ENCODE measurements around the gene VIT. TPM values are rescaled to one million over a fixed set of nuclear protein-coding genes. Genes with fewer than 3 reads are reported as not detected.
A peak's percentile ranks its signal among the peaks of the same experiment; 100 is the strongest.

Gene VIT
- polyA plus RNA-seq, 1 experiment: not detected

DNA sequence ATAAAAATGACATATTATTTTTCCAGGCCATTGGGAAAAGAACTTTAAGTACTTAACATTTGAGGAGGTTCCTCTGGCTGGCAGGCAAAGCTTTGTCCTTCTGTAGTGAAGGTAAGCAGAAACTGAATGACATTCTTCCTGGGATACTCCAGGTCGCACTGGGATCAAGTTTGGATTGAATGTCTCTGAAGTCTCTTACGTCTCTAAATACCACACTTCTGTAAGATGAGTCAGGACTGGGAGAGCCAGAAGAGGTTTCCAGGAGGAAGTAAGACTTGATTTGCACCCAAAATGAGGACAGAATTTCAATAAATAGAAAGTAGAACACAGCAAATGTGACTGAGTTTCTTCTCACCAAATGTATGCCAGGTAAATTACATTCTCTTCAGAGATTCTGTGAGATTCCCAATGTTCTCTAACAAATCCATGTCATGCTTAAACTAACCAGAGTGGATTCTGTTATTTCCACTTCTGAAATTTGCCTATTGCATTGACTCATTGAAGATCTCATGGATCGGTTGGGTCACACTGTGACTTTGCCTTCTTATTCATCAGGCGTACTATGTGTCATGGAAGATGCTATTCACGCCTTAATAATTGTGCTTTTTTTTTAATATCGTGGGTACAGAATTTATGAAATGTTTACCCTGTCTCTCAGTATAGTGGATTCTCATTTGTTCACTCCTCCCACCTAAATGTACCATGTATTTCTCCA lies 25.5 kb upstream of the VIT start:
- Histone ChIP-seq H3K4me3 (ENCODE audit: low read depth, low read length) (no peak overlapping the region), H3K27ac (ENCODE audit: low read depth, low read length) (no peak overlapping the region), H3K27me3 (ENCODE audit: control insufficient read depth, insufficient read depth, low read length) (no peaks in the 10 kb centered on the region), H3K9me3 (ENCODE audit: control insufficient read depth, insufficient read depth, low read length) (no peaks in the 10 kb centered on the region)
- ChIA-PET CTCF (interaction anchor here (0.8 to 2.5 kb wide), 14 partner anchors 9 to 343 kb away, joined by 3 to 19 read pairs (median 3); no protein-coding TSS in a partner anchor), POLR2A (interaction anchor here (0.8 kb wide), 1 partner anchor 232 kb away, joined by 4 read pairs; no protein-coding TSS in a partner anchor)
- DNase-seq (ENCODE audit: low read depth, low spot score): no peak
- TF ChIP-seq CTCF (IDR thresholded peaks at IDR 0.05; ENCODE audit: low read depth, low read length): no peak

DNA sequence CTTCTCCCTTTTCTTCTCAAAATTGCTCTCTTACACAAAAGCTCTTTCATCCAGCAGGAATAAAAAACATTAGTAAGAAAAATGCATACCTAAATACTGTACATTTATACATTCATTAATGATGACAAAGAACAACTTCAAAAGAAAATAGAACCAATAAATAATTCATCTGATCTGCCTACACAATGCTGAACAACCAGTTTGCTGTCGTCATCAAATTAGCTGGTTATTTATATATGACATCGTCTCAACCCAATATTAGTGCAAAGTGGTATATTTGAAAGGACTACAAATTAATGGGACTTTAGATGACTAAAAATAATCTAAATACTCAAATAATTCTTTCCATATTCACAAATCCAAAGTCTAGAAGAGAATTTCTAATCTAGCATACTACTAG lies 24.8 kb upstream of the VIT start:
- no peaks in the 10 kb centered on the region for H3K9me3 ChIP-seq (ENCODE audit: control insufficient read depth, insufficient read depth, low read length)
- H3K27me3 ChIP-seq (ENCODE audit: control insufficient read depth, insufficient read depth, low read length): no peaks in the 10 kb centered on the region
- CTCF ChIA-PET: interaction anchor here (0.6 to 2.5 kb wide), 22 partner anchors 7 to 343 kb away, joined by 3 to 19 read pairs (median 3); no protein-coding TSS in a partner anchor
- H3K27ac ChIP-seq (ENCODE audit: low read depth, low read length): no peak overlapping the region
- no peak overlapping the region for H3K4me3 ChIP-seq (ENCODE audit: low read depth, low read length)
- no peak for DNase-seq (ENCODE audit: low read depth, low spot score)
- TF ChIP-seq CTCF (IDR thresholded peaks at IDR 0.05; ENCODE audit: low read depth, low read length): no peak
- POLR2A ChIA-PET: no interaction called here

DNA sequence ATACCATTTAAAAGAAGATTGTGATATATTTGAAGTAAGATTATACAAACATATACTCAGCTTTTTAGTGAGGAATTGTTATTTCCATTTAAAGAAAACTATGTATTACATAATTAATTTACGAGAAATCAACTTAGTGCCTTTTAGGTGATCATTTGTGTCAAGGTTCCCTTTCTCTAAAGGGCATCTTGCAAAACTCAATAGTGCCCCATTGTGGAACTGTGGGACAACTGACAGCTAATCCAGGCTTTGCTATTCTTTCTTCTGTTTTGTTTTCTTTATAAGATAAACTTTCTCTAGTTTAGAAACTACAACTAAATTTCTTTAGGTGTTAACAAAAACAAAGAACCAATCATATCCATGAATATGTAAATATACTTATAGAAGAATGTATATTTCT lies 24.3 kb upstream of the VIT start:
- CTCF ChIA-PET: interaction anchor here (0.6 to 2.5 kb wide), 22 partner anchors 8 to 344 kb away, joined by 3 to 19 read pairs (median 3); no protein-coding TSS in a partner anchor

DNA sequence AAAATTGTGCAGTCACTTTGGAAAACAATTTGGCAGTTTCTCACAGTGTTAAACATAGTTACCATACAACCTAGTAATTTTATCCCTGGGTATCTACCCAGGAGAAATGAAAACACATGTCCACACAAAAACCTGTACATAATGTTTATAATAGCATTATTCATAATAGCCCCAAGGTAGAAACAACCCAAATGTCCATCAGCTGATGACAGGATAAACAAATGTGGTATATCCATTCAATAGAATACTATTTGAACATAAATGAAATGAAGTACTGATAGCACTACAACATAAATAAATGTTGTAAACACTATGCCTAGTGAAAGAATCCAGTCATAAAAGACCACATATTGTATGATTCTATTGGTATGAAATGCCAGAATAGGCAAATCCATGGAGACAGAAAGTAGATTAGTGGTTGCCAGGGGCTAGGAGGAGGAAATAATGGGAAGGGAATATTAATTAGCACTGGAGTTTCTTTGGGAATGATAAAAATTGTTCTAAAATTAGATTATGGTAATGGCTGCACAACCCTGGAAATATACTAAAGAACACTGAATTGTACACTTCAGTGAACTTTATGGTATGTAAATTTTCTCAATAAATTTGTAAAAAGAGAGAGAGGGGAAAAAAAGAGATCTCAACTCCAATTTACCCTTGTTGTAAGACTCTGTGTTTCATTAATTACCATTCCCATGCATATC lies 20.8 kb upstream of the VIT start:
- no peak for DNase-seq (ENCODE audit: low read depth, low spot score)
- Histone ChIP-seq H3K27me3 (ENCODE audit: control insufficient read depth, insufficient read depth, low read length) (no peaks in the 10 kb centered on the region), H3K4me3 (ENCODE audit: low read depth, low read length) (no peak overlapping the region), H3K9me3 (ENCODE audit: control insufficient read depth, insufficient read depth, low read length) (no peaks in the 10 kb centered on the region; the same call in 1 of the 2 replicates), H3K27ac (ENCODE audit: low read depth, low read length) (no peak overlapping the region)
- TF ChIP-seq CTCF (IDR thresholded peaks at IDR 0.05; ENCODE audit: low read depth, low read length): no peak
- ChIA-PET CTCF (interaction anchor here (1.2 to 2.6 kb wide), 2 partner anchors 11 to 323 kb away, joined by 3 to 20 read pairs; no protein-coding TSS in a partner anchor), POLR2A (no interaction called here)

More for the DNA sequence above, 24.3 kb upstream of the VIT start:
- Histone ChIP-seq H3K27ac (ENCODE audit: low read depth, low read length) (no peak overlapping the region), H3K4me3 (ENCODE audit: low read depth, low read length) (no peak overlapping the region), H3K9me3 (ENCODE audit: control insufficient read depth, insufficient read depth, low read length) (no peaks in the 10 kb centered on the region), H3K27me3 (ENCODE audit: control insufficient read depth, insufficient read depth, low read length) (no peaks in the 10 kb centered on the region)
- POLR2A ChIA-PET: no interaction called here
- DNase-seq (ENCODE audit: low read depth, low spot score): no peak
- peak; percentile 69 for TF ChIP-seq CTCF (IDR thresholded peaks at IDR 0.05; ENCODE audit: low read depth, low read length)

DNA sequence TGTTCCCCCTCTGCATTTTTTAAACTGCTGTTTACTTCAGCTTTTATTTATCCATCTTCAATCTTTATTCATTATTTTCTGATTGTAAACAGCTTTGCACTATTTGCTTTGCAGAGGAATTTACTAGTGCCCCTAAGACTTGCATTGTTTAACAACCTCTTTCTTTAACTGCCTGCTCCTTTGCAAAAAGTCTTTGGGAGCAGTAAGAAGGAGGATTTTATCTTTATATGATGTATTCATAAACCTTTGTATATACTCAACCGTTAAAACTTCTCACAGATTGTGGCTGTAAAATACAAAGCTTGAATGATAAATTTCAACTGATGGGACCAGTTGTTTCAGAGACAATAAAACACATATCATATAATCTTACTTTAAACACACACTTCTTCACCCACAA lies 20.1 kb upstream of the VIT start:
- no peak for DNase-seq (ENCODE audit: low read depth, low spot score)
- TF ChIP-seq CTCF (IDR thresholded peaks at IDR 0.05; ENCODE audit: low read depth, low read length): no peak
- POLR2A ChIA-PET: no interaction called here
- Histone ChIP-seq H3K27me3 (ENCODE audit: control insufficient read depth, insufficient read depth, low read length) (no peaks in the 10 kb centered on the region), H3K9me3 (ENCODE audit: control insufficient read depth, insufficient read depth, low read length) (no peaks in the 10 kb centered on the region; the same call in 1 of the 2 replicates), H3K27ac (ENCODE audit: low read depth, low read length) (no peak overlapping the region), H3K4me3 (ENCODE audit: low read depth, low read length) (no peak overlapping the region)
- CTCF ChIA-PET: interaction anchor here (1.2 to 2.6 kb wide), 2 partner anchors 11 to 324 kb away, joined by 3 to 20 read pairs; no protein-coding TSS in a partner anchor

Data from AG04450 (cell line).